ENCODE measurements around the gene IGLL1.
"Not testable (repeated sequence)": the region's sequence is repeated elsewhere in the genome, so short reads cannot be mapped to it uniquely, and the experiment has no call there.

Gene IGLL1

GRCh38 chr22:23539135-23539838 is 40.8 kb downstream of the IGLL1 start:
- DNase-seq: peak; percentile 52

DNA sequence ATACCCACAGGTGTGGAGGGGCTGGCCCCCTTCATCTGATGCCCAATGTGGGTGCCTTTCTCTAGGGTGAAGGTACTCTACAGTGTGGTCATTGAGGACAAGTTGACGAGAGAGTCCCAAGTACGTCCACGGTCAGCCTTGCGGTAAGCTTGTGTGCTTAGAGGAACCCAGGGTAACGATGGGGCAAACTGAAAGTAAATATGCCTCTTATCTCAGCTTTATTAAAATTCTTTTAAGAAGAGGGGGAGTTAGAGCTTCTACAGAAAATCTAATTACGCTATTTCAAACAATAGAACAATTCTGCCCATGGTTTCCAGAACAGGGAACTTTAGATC is 41.4 kb downstream of the IGLL1 start:
- DNase-seq: not testable (repeated sequence)

- DNase-seq: not testable (repeated sequence)
These were observed 42.0 kb downstream of the IGLL1 start for GRCh38 chr22:23537830-23538695.

GRCh38 chr22:23537416-23537815 is 42.7 kb downstream of the IGLL1 start:
- DNase-seq: no peak

- DNase-seq: no peak
These were observed 43.2 kb downstream of the IGLL1 start for GRCh38 chr22:23536821-23537345.

DNA sequence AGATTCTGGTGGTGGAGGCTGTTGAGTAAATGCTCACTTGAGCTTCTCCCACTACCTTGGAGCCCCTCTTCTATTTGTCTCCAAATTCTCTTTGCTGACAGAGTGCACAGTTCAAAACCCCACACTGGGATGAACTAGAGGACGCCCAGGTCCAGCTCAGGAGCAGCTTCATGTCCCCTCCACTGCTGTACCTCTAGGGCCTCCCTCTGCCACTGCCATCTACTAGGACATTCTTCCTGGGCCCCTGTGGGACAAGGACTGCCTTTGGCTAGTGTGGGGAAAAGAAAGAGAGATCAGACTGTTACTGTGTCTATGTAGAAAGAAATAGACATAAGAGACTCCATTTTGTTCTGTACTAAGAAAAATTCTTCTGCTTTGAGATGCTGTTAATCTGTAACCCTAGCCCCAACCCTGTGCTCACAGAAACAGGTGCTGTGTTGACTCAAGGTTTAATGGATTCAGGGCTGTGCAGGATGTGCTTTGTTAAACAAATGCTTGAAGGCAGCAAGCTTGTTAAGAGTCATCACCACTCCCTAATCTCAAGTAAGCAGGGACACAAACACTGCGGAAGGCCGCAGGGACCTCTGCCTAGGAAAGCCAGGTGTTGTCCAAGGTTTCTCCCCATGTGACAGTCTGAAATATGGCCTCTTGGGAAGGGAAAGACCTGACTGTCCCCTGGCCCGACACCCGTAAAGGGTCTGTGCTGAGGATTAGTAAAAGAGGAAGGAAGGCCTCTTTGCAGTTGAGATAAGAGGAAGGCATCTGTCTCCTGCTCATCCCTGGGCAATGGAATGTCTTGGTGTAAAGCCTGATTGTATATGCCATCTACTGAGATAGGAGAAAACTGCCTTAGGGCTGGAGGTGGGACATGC is 44.1 kb downstream of the IGLL1 start:
- not testable (repeated sequence) for DNase-seq

- no peak for DNase-seq
These were observed 45.0 kb downstream of the IGLL1 start for GRCh38 chr22:23534851-23535717.

GRCh38 chr22:23534201-23534850 is 45.8 kb downstream of the IGLL1 start:
- DNase-seq: no peak

DNA sequence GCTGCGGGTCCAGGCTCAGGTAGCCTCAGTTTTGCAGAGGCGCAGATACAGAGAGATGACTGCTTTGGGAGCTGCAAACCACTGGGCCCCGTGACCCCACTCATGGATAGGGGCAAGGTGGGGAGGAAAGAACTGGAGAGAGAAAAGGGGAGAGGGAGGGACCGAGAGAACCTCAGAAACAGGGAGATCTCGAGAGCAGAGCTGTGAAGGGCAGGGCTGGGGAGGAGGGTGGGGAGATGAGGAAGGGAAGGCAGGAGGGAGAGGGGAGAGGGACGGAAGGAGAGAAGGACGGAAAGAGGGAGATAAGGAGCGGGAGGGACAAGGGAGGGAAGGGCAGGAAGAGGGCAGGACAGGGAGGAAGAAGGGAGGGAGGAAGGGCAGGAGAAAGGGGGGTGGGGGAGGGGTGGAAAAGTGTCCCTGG is 46.3 kb downstream of the IGLL1 start:
- DNase-seq: no peak

- DNase-seq: no peak
These were observed 46.7 kb downstream of the IGLL1 start for GRCh38 chr22:23533328-23533762.

DNA sequence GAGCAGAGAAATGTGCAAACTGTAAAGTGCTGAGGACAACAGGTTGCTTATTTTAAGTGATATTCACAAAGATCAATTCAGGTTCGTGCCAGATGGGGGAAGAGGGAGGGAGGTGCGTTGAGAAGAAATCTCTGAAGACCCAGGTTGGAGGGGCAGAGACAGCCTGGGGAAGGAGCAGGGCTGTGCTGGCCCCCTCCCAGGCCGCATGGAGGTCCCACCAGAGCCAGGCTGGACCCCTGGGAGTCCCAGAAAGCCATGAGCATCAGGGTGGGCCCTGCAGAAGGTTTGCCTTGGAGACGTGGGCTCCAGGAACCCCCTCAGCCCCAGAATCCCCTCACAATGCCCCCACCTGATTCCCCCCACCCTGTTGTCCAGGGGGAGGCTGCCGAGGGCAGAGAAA is 47.4 kb downstream of the IGLL1 start:
- no peak for DNase-seq

GRCh38 chr22:23531966-23532705 is 48.0 kb downstream of the IGLL1 start:
- no peak for DNase-seq

DNA sequence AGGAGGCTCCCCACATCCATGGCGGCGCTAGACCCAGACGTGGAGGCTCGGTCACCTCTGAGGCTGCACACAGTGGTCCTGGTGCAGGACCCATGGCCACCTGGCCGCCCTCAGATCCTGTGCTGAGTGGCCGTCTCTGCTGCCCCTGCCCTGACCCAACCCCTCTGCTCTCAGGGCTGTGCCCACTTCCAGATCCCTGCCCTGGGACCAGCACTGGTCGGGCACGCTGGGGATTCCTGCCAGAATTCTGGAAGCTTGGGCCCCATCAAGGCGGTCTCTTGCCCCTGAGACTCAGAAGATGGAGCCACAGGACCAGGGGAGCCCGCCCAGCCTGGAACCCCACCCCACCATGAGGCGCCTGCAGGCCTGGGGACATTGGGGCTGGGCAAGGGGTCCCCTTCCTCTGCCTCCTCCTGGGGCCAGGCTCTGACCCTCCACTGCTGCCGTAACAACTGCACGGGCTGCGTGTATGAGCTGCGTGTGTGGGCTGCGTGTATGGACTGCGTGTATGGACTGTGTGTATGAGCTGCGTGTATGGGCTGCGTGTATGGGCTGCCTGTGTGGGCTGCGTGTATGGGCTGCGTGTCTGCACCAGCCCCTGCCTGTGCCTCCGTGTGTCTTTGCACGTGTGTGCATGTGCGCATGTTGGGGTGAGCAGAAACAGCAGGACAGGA is 48.7 kb downstream of the IGLL1 start:
- no peak for DNase-seq

DNA sequence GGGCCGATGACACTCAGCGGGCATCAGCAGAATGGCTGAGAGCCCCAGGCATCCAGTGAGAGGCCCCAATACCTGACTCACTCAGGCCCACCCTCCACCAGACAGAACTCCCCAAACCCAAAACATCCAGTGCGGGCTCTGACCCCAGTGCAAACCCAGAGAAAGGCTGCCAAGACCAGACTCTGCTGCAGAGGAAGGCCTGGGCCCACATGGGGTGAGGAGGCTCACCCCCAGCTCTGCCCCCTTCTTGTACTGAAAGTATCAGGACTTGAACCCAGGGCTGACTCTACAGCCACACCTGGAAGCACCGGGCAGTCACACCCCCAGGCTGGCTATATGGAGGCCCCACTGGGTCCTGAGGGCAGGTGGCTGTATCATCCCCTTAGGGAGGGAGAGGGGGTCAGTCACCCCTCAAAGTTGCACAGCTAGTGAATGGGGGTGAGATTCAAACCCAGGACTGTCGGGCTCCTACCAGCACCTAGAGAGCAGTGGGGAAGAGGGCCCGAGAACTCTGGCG is 49.3 kb downstream of the IGLL1 start:
- DNase-seq: no peak

- no peak for DNase-seq
These were observed 50.0 kb downstream of the IGLL1 start for GRCh38 chr22:23530106-23530505.

DNA sequence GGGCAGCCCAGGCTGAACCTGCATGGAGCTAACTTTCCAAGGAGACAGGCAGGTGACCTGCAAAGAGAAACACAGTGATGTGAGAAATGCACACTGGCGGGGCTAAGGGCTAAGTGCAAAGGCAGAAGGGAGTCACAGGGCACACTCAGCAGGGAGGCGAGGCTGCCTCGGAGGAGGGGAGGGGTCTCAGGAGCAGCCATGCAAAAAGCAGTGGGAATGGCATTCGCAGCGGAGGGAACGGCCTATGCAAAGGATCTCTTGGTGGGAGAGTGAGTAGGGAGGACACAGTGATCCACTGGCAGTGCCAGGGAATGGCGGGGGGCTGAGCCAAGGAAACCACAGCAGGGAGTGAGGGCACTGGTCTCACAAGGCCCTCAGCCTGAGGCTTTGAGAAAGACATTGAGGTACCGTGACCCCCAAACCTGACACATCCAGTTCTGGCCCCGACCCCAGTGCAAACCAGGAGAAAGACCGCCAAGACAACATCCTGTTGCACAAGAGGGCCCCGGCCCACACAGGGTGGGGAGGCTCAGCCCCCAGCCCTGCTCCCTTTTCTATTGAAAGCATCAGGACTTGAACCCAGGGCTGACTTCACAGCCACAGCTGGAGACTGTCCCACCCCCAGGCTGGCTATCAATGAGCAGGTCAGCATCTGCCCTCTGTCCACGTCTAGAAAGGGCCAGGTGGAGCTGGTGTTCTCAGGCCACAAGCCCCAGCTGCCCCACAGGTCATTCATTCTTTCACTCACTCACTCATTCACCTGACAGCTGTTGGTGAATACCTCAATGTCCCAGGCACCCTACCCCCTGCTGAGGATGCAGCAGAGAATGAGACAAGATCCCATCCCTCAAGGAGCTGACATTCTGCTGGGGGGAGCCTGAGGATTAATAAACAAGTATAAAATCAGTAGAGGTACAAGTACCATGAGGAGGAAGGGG is 50.7 kb downstream of the IGLL1 start:
- no peak for DNase-seq

DNA sequence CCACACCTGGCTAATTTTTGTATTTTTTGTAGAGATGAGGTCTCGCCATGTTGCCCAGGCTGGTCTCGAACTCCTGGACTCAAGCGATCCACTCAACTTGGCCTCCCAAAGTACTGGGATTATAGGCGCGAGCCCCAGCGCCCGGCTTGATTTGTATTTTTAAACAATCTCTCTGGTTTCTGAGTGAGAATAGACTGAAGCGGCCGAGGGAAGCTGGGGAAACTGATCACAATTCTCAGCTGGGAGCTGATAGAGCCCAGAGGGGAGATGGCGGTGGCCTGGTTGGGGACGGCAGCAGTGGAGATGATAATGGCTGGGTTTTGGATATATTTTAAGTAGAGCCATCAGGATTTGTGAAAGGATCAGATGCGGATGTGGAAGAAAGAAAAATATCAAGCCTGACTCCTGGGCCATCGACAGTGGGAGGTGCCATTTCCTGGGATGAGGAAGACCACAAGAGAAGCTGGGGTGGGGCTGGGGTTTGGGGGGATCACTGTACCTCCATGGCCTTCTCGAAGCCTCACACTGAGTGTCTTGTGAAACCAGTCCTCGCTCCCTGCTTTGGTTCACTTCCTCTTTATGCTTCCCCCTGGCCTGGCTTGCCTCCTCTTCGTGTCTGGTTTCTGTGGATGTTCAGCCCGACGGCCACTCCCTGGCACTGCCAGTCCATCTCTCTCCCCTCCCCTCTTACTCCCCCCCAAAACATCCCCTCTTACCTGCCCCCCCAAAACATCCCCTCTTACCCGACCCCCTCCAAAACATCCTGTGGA is 51.9 kb downstream of the IGLL1 start:
- DNase-seq: no peak
